ENCODE data around the gene PLXND1. TPM values are rescaled to one million over a fixed set of nuclear protein-coding genes. Genes with fewer than 3 reads are reported as not detected.
A peak's percentile ranks its signal among the peaks of the same experiment; 100 is the strongest.

The PLXND1 gene
- total and polyA plus RNA-seq, 8 donors = 15.5 to 66.2 (median 28.5) TPM

DNA sequence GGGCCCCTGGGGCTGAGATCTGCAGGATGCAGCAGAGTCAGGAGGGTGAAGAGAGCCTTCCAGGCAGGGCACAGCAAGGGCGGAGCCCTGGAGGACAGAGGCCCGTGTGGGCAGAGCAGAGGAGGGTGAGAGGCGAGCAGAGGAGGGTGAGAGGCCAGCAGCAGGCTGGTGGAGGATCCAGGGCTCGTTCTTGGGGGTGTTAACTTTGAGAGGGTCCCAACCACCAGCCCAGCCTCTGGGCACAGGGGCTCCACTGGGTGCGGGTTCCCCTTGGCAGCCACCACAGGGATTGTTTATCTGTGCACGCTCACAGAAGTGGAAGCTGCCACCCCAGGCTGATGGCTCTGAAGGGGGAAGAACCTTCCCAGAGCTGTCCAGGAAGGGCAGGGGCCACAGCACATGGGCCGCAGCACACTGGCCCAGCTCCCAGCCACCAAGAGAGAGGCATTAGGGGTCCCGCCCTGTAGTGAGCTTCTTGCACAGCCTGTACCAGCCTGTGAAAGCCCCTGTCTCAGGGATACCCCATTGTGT is 9.3 kb upstream of the PLXND1 start:
- H3K36me3 ChIP-seq = no peaks in the 10 kb centered on the region
- ATAC-seq (peak in 2 of 4 donors; percentile 24 to 55), DNase-seq (peak in 3 of 6 donors; percentile 1 to 52 (median 51)), FAIRE-seq (no peak)
- H3K4me1 ChIP-seq = peaks cover 0 to 7% (median 0%) of the 10 kb centered on the region in 3 donors
- TF ChIP-seq, protein P1, sequence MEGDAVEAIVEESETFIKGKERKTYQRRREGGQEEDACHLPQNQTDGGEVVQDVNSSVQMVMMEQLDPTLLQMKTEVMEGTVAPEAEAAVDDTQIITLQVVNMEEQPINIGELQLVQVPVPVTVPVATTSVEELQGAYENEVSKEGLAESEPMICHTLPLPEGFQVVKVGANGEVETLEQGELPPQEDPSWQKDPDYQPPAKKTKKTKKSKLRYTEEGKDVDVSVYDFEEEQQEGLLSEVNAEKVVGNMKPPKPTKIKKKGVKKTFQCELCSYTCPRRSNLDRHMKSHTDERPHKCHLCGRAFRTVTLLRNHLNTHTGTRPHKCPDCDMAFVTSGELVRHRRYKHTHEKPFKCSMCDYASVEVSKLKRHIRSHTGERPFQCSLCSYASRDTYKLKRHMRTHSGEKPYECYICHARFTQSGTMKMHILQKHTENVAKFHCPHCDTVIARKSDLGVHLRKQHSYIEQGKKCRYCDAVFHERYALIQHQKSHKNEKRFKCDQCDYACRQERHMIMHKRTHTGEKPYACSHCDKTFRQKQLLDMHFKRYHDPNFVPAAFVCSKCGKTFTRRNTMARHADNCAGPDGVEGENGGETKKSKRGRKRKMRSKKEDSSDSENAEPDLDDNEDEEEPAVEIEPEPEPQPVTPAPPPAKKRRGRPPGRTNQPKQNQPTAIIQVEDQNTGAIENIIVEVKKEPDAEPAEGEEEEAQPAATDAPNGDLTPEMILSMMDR (IDR thresholded peaks at IDR 0.05) = no peak
- peak overlapping the region in 2 of 4 donors; percentile 11 to 17 for H3K27ac ChIP-seq
- H3K9me3 ChIP-seq = no peaks in the 10 kb centered on the region
- no peaks in the 10 kb centered on the region for H3K27me3 ChIP-seq
- no peak overlapping the region for H3K4me3 ChIP-seq
- intact Hi-C loops (cut with DNase I) = no loop called here
- WGBS, 2 donors = 78 to 84% methylated on average over 8 of the region's 8 CpGs

DNA sequence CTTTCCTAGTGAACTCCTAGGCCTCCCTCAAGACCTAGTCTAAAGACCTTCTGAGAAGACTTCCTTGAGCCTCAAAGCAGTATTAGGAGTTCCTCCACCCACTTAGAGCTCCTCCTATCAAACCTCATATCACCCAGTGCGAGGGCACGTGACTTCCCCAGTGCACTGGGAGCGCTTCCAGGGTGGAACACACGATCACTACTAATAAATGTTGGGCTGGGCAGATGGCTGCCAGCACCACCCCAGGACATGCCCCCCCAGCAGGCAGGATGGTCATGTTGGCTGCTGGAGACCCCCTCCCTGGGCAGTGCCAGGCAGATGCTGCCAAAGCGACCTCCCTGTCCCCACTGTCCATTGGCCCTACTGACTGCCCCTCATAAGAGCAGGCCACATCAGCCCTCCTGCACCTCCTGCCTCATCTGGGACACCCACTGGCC is 8.5 kb upstream of the PLXND1 start:
- TF ChIP-seq, protein P1 (IDR thresholded peaks at IDR 0.05) = no peak
- Histone ChIP-seq H3K4me3 (no peak overlapping the region), H3K9me3 (no peaks in the 10 kb centered on the region), H3K27ac (peak overlapping the region in 1 of 4 donors; percentile 19), H3K36me3 (no peaks in the 10 kb centered on the region), H3K4me1 (peaks cover 0 to 7% (median 0%) of the 10 kb centered on the region in 3 donors), H3K27me3 (no peaks in the 10 kb centered on the region)
- DNase-seq (peak in 1 of 6 donors; percentile 55), FAIRE-seq (no peak), ATAC-seq (peak; percentile 57 to 78 (median 70))
- intact Hi-C loops (cut with DNase I) = no loop called here
- WGBS, 2 donors = 49 to 50% methylated on average over 5 of the region's 5 CpGs

DNA sequence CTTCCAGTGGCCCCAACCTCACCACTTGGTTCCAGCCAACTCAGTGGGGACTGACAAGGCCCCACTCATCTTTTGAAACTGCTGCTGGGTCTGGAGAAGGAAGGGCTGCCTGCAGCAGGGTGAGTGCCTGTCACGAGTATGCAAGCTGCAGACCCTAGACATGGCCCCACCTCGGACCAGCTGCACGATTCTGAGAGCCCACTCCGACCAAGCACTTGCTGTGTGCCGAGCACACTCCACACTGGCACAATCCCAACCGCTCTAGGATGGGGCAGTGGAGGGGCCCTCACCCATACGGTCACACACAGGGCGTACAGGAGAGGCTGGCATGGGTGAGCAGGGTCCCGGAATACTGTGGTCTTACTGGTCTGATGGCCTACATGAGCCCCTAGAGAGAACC is 8.0 kb upstream of the PLXND1 start:
- Histone ChIP-seq H3K4me1 (peaks cover 0 to 10% (median 0%) of the 10 kb centered on the region in 3 donors), H3K4me3 (no peak overlapping the region), H3K27ac (peak overlapping the region in 1 of 4 donors; percentile 19), H3K9me3 (no peaks in the 10 kb centered on the region), H3K36me3 (no peaks in the 10 kb centered on the region), H3K27me3 (no peaks in the 10 kb centered on the region)
- intact Hi-C loops (cut with DNase I) = no loop called here
- no peak for FAIRE-seq
- 92 to 94% methylated on average over 9 of the region's 9 CpGs for WGBS, 2 donors
- peak in 1 of 6 donors; percentile 47 for DNase-seq
- TF ChIP-seq, protein P1 (IDR thresholded peaks at IDR 0.05) = no peak
- ATAC-seq = no peak

DNA sequence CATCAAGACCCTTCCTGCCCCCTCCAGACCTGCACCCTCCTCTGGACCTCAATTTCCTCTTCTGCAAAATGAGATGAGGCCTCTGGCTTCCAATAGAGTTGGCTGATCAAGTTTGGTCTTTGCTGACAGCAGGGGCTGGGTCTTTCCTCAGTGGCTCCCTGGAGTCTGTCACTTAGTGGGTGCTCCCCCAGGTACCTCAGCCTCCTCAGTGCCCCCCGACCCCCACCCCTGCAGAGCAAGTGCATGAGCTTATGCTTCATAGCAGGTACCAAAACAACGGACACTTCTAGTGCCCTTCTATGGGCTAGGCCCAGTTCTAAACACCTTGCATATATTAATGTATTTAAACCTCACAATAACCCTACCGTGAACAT is 6.9 kb upstream of the PLXND1 start:
- Histone ChIP-seq H3K4me3 (no peak overlapping the region), H3K36me3 (no peaks in the 10 kb centered on the region), H3K27ac (no peak overlapping the region), H3K4me1 (peaks cover 0 to 11% (median 0%) of the 10 kb centered on the region in 3 donors), H3K27me3 (no peaks in the 10 kb centered on the region), H3K9me3 (no peaks in the 10 kb centered on the region)
- no peak for FAIRE-seq
- TF ChIP-seq, protein P1 (IDR thresholded peaks at IDR 0.05) = no peak
- 67 to 73% methylated on average over 3 of the region's 3 CpGs for WGBS, 2 donors
- no peak for ATAC-seq
- intact Hi-C loops (cut with DNase I) = no loop called here
- DNase-seq = peak in 1 of 6 donors; percentile 35

All from pancreas (tissue), 10 donors.